Central memory CD4-positive, alpha-beta T cell (primary cell): ENCODE data around the gene KLHL28.
"Not testable (repeated sequence)": the region's sequence is repeated elsewhere in the genome, so short reads cannot be mapped to it uniquely, and the experiment has no call there.

Source experiments
- DNase-seq: peaks from one replicate; pipeline ENCODE4 v3.0.0; 2022

The KLHL28 gene

DNA sequence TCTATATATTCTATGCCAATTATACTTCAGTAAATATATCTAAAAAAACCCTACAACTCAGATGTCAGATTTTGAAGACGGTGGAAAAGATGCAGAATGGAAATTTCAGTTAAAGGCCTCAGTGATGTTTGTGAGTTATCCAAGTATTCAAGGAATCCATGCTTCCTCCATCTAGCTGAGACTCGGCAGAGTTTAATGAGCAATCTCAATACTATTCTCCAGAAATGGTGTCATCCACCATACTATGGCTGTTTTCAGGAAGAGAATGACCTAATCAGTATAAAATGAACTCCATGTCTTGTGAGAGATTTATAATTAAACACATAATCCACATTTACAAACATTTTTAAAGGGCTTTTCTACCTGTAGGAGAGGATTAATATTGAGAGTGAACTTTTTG, 66.0 kb downstream of the KLHL28 start:
- no peak for DNase-seq

DNA sequence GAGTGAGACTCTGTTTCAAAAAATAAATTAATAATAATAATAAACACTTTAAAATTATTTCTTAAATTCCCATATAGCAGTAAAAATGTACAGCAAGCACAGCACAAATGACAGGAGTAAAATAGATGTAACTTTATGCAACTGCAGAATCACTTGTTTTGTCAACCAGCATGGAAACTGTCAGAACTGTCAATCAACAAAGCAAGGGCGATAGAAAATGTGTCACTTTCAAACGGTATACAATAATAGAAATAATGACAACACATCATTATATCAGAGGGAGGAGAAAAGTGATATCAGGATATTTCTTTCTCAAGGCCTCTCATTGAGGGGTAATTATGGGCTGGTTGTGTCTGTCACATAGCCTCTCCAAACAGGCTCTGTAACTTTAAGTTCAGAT, 68.2 kb downstream of the KLHL28 start:
- no peak for DNase-seq

DNA sequence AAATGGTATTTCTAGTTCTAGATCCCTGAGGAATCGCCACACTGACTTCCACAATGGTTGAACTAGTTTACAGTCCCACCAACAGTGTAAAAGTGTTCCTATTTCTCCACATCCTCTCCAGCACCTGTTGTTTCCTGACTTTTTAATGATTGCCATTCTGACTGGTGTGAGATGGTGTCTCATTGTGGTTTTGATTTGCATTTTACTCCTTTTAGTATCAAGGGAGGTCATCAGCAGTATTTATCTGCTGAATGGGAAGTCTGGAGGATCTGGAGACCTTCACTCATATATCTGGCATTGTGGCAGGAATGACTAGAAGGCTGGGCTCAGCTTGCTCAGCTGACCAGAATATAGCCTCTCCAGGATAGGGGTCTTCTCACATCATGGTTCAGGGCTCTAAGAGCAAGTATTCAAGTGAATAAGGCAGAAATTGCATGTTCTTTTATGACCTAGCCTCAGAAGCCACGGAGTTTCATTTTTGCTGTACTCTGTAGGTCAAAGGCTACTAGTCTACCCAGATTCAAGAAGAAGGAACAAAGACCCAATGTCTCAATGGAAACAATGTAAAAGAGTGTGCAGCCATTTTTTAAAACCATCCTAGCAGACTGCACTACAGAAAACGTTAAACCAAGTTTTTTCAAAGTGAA, 69.9 kb downstream of the KLHL28 start:
- DNase-seq, result not testable (repeated sequence)

DNA sequence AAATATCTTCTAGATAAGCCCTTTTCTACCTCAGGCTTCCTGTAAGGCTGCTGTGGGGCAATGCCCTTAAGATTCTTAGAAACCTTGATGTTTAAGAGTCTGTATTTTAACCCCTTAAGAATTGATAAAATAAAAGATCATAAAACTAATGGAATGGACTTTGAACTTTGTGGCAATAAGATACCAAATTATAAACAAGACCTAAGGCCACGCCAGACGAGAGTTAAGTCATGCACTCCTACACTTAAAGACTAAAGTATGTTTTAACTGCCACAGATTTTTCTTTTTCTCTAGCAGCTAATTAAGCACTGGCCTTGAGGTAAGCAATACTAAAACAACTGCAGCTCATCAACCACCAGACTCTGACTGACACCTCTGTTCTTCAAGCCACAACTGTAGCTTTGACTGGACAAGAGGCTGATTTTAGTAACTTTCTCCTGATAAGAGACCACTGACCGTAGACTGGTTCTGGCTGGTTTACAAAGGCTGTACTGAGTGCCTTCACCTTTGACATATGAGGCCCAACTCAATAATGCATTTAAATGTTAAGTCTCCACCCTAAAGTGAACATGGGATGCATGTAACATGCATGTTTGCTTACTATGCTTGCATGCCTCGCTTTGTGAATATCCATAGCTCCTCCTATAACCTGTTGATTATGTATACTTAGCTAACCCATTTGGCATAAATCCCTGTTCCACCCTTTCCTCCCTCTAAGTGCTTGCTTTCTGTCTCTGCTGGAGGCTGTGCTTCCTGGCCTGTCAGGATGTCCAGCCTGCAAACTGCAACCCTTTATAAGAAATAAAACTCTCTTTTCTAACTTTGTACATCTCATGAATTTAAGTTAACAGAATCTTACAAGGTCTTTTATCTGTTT, 71.9 kb downstream of the KLHL28 start:
- no peak for DNase-seq

DNA sequence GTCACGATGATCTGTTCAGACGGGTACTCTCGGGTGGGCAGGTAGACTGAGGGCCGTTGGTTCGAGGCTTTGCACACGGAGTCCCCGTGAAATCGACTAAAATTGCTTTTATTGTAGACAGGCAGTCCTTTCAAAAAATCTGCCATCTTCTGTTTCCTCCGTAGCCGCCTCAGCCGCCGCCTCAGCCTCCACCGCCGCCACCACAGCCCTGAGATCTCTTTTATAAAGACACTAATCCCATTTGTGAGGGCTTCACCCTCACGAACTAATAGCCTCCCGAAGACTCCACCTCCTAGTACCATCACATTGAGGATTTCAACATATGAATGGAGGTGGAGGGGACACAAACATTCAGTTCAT, 74.2 kb downstream of the KLHL28 start:
- no peak for DNase-seq

DNA sequence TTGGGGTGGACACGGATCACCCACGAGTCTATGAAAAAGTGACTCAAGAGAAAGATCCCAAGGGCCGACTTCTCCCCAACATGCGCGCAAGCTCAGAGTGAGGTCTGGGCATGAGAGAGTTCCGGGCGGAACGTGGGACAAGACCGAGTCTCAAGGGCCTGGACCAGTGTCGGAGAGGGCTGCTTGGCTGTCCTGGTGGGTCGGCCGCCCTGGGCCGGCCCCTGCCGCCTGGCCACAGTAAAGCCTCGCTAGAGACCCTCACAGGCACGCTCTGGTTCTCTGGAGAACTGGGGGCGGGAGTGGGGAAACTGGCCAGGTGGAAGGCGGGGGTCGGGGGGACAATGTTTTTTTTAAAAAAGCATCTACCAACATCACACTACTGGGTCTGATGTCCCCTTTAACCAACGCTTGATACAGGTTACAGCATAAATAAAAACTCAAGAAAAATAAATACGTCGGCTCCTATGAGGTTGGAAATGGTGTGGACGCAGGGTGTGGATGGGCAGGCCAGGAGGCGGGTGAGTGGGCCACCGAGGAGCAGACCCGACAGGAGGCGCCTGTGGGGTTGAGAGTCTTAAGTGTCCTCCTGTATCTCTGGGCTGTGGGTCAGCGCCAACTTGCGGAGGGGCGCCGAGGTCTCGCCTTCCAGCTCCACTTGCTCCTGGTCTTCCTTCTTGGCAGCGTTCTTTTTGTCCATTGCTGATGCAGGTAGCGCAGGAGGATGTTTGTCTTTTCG, 74.7 kb downstream of the KLHL28 start:
- DNase-seq, result no peak

DNA sequence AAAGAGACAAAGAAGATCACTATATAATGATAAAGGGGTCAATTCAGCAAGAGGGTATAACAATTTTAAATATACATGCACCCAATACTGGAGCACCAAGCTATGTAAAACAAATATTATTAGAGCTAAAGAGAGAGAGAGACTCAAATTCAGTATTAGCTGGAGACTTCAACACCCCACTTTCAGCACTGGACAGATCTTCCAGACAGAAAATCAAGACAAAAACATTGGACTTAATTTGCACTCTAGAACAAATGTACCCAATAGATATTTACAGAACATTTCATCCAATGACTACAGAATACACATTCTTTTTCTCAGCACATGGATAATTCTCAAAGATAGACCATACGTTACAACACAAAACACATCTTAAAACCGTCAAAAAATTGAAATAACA, 81.0 kb downstream of the KLHL28 start:
- DNase-seq, result no peak
